Measurements from ENCODE around the gene TGIF2. TPM values are rescaled to one million over a fixed set of nuclear protein-coding genes. Genes with fewer than 3 reads are reported as not detected.

TGIF2 gene
- total RNA-seq, 1 donor from 2014 or later: 17.7 TPM

Other genes with a start within 250 kb of the TGIF2 start
- 0.77 and 1.8 TPM in 2 replicates for gene MYL9, start 32.1 kb upstream of the TGIF2 start, total RNA-seq
- 71.2 and 76.9 TPM in 2 replicates for gene RAB5IF, start 32.2 kb downstream of the TGIF2 start, total RNA-seq
- gene SLA2, start 72.6 kb downstream of the TGIF2 start, total RNA-seq: not detected in 2 replicates
- gene NDRG3, start 172.5 kb downstream of the TGIF2 start, total RNA-seq: 28.3 and 28.9 TPM in 2 replicates
- gene DSN1, start 200.2 kb downstream of the TGIF2 start, total RNA-seq: 16.4 and 18.7 TPM in 2 replicates